DND-41 (cell line): ENCODE measurements around the gene THUMPD2.

Source experiments
- EZH2 ChIP-seq: IDR thresholded peaks from 3 replicates; pipeline ENCODE4 v1.6.1; 2012; ENCODE audit warnings: borderline replicate concordance, low read depth, mild to moderate bottlenecking, moderate library complexity, low read length, inconsistent platforms; ENCODE audit not compliant: severe bottlenecking
- TF ChIP-seq, protein P1 (sequence below): IDR thresholded peaks from 2 replicates; pipeline ENCODE4 v1.5.1; 2012; ENCODE audit warnings: borderline replicate concordance, low read length, moderate library complexity, mild to moderate bottlenecking; ENCODE audit not compliant: poor library complexity, severe bottlenecking; ENCODE audit errors: extremely low read depth

- TF ChIP-seq, protein P1, sequence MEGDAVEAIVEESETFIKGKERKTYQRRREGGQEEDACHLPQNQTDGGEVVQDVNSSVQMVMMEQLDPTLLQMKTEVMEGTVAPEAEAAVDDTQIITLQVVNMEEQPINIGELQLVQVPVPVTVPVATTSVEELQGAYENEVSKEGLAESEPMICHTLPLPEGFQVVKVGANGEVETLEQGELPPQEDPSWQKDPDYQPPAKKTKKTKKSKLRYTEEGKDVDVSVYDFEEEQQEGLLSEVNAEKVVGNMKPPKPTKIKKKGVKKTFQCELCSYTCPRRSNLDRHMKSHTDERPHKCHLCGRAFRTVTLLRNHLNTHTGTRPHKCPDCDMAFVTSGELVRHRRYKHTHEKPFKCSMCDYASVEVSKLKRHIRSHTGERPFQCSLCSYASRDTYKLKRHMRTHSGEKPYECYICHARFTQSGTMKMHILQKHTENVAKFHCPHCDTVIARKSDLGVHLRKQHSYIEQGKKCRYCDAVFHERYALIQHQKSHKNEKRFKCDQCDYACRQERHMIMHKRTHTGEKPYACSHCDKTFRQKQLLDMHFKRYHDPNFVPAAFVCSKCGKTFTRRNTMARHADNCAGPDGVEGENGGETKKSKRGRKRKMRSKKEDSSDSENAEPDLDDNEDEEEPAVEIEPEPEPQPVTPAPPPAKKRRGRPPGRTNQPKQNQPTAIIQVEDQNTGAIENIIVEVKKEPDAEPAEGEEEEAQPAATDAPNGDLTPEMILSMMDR, result no peak
- no peak for TF ChIP-seq EZH2
Observed at GRCh38 chr2:39779341-39779851, 338 bp upstream of the THUMPD2 start.
